ENCODE measurements around the gene IRF1. TPM values are rescaled to one million over a fixed set of nuclear protein-coding genes. Genes with fewer than 3 reads are reported as not detected.
"Not testable (repeated sequence)": the region's sequence is repeated elsewhere in the genome, so short reads cannot be mapped to it uniquely, and the experiment has no call there.

Gene IRF1
- total RNA-seq, 4 donors from 2014 or later, result 8.3 to 52.9 (median 13.1) TPM

DNA sequence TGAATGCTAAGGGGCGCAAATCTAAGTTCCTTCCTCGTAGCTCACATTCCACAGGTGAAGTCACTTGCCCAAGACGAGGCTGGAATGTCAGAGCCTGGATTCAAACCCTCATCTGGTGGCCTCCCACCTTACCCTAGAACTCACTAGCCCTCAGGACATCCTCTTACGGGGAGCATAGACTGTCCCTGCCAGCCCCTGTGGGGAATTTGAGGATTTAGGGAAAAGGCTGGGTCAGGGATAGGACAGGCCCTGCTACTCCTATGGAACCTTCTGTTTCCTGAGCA is 45.0 kb downstream of the IRF1 start:
- peaks cover 0 to 7% (median 0%) of the 10 kb centered on the region in 3 donors for H3K36me3 ChIP-seq
- peak overlapping the region; percentile 66 to 72 (median 70) for H3K27ac ChIP-seq
- no peaks in the 10 kb centered on the region for H3K9me3 ChIP-seq
- peaks cover 24 to 79% (median 34%) of the 10 kb centered on the region in 3 donors for H3K4me1 ChIP-seq
- TF ChIP-seq, protein P1, sequence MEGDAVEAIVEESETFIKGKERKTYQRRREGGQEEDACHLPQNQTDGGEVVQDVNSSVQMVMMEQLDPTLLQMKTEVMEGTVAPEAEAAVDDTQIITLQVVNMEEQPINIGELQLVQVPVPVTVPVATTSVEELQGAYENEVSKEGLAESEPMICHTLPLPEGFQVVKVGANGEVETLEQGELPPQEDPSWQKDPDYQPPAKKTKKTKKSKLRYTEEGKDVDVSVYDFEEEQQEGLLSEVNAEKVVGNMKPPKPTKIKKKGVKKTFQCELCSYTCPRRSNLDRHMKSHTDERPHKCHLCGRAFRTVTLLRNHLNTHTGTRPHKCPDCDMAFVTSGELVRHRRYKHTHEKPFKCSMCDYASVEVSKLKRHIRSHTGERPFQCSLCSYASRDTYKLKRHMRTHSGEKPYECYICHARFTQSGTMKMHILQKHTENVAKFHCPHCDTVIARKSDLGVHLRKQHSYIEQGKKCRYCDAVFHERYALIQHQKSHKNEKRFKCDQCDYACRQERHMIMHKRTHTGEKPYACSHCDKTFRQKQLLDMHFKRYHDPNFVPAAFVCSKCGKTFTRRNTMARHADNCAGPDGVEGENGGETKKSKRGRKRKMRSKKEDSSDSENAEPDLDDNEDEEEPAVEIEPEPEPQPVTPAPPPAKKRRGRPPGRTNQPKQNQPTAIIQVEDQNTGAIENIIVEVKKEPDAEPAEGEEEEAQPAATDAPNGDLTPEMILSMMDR (IDR thresholded peaks at IDR 0.05), result no peak
- no peak for TF ChIP-seq POLR2A (IDR thresholded peaks at IDR 0.05)
- intact Hi-C loops (cut with DNase I), result no loop called here
- H3K27me3 ChIP-seq, result no peaks in the 10 kb centered on the region
- 7% methylated on average over 2 of the region's 4 CpGs for WGBS, 2 donors
- no peak for DNase-seq
- H3K4me3 ChIP-seq, result no peak overlapping the region

DNA sequence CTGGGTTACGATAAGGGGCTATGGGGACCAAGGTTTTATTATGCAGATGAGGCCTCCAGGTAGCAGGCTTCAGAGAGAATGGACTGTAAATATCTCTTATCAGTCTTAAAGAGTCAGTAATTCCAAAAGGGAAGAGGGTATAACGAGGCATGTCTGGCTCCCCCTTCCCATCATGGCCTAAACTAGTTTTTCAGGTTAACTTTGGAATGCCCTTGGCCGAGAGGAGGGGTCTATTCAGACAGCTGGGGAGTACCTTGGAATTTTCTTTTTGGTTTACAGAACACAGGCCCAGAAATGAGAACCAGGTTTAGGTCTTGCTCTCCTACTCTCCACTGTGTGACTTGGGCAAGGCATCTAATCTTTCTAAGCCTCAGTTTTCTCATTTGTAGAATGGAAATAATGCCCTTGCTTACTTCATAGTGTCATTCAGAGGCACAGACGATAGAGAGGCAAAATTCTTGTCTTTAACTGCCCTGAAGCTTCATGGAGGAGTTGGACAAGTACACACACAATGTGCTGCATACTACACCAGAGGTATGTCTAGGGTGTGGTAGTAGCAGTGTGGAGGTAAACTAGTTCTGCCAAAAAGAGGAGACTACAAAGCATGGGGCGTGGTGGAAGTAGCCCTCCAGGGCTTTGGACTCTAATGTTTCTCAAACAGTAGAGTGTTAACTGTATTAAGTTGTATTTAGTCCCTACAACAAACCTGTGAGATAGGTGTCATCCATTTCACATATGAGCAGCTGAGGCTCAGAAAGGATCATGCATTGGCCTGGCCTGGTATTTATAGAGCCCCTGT is 45.5 kb downstream of the IRF1 start:
- H3K36me3 ChIP-seq, result peaks cover 0 to 7% (median 0%) of the 10 kb centered on the region in 3 donors
- H3K4me3 ChIP-seq, result no peak overlapping the region
- no peaks in the 10 kb centered on the region for H3K9me3 ChIP-seq
- H3K27ac ChIP-seq, result peak overlapping the region; percentile 66 to 72 (median 70)
- WGBS, 2 donors, result 39 to 77% methylated on average over 4 to 5 of the region's 5 CpGs
- TF ChIP-seq, protein P1 (IDR thresholded peaks at IDR 0.05), result no peak
- TF ChIP-seq POLR2A (IDR thresholded peaks at IDR 0.05), result no peak
- no peak for DNase-seq
- no peaks in the 10 kb centered on the region for H3K27me3 ChIP-seq
- H3K4me1 ChIP-seq, result peaks cover 24 to 80% (median 37%) of the 10 kb centered on the region in 3 donors
- intact Hi-C loops (cut with DNase I), result no loop called here

DNA sequence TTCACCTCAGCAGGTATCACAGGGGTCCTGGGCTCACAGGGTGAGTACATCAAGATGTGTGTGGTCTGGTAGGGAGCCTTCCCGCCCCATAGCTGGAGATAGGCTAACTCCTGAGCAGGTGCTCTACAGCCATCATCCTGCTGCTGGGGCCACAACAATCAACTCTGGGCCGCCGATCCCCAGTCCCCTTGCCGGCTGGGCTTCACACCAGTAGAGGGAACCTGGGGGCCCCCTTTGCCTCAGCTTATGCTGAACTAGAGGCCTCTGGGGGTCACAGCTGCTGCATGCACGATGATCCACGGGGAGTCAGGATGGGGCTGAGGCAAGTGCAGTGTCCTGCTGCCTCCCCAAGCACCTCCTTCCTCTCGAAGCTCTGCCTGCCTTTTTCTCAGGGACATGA is 46.5 kb downstream of the IRF1 start:
- WGBS, 2 donors, result 84% methylated on average over 3 of the region's 7 CpGs; no CpG with 5 or more reads in 1 of the 2 donors
- Histone ChIP-seq H3K27me3 (no peaks in the 10 kb centered on the region), H3K4me3 (no peak overlapping the region), H3K4me1 (peaks cover 32 to 90% (median 47%) of the 10 kb centered on the region in 3 donors), H3K36me3 (no peaks in the 10 kb centered on the region), H3K27ac (no peak overlapping the region), H3K9me3 (no peaks in the 10 kb centered on the region)
- DNase-seq, result no peak
- TF ChIP-seq POLR2A (IDR thresholded peaks at IDR 0.05), result no peak
- TF ChIP-seq, protein P1 (IDR thresholded peaks at IDR 0.05), result no peak
- intact Hi-C loops (cut with DNase I), result no loop called here

DNA sequence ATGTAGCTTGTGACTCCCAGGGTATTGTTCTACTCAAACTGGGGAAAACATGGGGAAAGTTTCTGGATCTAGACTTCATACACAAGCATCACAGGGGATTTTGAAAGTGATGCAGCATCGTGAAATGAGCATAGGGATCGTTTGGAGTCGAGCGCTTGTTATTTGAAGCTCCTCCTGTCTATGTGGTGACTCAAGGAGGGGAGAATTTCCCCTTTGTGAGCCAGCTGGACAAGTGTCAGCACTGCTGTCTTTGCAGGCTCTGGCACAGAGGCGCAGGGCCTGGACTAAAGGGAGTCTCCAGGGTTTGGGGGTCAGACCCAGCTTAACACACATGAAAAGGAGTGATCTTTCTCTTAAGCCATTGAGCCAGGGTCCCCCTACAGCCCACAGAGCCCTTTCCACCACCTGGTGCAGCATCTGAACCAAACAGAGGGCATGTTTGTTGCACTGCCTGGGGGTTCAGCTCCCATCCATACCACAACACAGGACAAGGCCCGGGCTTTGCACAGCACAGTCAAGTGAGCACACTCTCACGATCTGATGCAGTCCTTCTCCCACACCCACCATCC is 51.0 kb downstream of the IRF1 start:
- Histone ChIP-seq H3K9me3 (no peaks in the 10 kb centered on the region), H3K36me3 (no peaks in the 10 kb centered on the region), H3K27ac (peak overlapping the region; percentile 46 to 83 (median 72)), H3K4me3 (no peak overlapping the region), H3K4me1 (peaks cover 20 to 95% (median 57%) of the 10 kb centered on the region in 3 donors), H3K27me3 (no peaks in the 10 kb centered on the region)
- 8 to 23% methylated on average over 6 to 7 of the region's 7 CpGs for whole genome bisulfite sequencing, 2 donors
- TF ChIP-seq, protein P1 (IDR thresholded peaks at IDR 0.05), result no peak
- TF ChIP-seq POLR2A (IDR thresholded peaks at IDR 0.05), result no peak
- no peak for DNase-seq
- intact Hi-C loops (cut with DNase I), result no loop called here

DNA sequence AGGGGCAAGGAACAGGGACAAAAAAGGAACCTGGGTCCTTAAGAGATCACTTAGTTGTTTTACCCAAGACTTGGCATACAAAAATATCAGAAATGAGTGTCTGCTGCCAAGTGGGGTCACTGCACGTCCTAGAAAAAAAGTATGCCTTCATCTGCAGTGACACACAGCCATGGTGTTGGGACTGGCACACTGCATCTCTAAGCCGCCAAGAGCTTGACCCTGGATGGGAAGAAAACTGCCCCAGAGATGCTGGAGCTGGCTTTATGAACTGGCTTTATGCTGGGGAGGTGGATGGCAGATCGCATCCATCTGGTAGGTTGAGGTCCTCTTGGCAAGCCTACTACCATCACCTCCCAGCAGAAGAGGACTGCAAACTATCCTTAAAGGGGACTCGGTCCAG is 51.7 kb downstream of the IRF1 start:
- no peaks in the 10 kb centered on the region for H3K9me3 ChIP-seq
- no peaks in the 10 kb centered on the region for H3K36me3 ChIP-seq
- H3K27me3 ChIP-seq, result no peaks in the 10 kb centered on the region
- intact Hi-C loops (cut with DNase I), result no loop called here
- no peak overlapping the region for H3K4me3 ChIP-seq
- peaks cover 18 to 95% (median 61%) of the 10 kb centered on the region in 3 donors for H3K4me1 ChIP-seq
- 53 to 66% methylated on average over 4 of the region's 4 CpGs for WGBS, 2 donors
- peak overlapping the region; percentile 46 to 83 (median 72) for H3K27ac ChIP-seq
- DNase-seq, result no peak
- no peak for TF ChIP-seq POLR2A (IDR thresholded peaks at IDR 0.05)
- TF ChIP-seq, protein P1 (IDR thresholded peaks at IDR 0.05), result no peak

DNA sequence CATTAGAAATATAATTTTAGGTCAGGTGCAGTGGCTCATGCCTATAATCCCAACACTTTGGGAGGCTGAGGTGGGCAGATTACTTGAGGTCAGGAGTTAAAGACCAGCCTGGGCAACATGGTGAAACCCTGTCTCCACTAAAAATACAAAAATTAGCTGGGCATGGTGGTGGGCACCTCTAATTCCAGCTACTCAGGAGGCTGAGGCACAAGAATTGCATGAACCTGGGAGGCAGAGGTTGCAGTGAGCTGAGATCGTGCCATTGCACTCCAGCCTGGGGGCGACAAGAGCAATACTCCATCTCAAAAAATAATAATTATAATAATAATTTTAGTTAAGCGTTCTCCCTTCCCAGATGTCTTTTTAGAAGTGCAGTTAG is 52.3 kb downstream of the IRF1 start:
- intact Hi-C loops (cut with DNase I); H3K4me3 ChIP-seq; H3K9me3 ChIP-seq; DNase-seq; H3K27me3 ChIP-seq; H3K36me3 ChIP-seq: not testable (repeated sequence)
- WGBS, 2 donors, result 83 to 98% methylated on average over 3 of the region's 3 CpGs
- Histone ChIP-seq H3K4me1 (peaks cover 18 to 91% (median 61%) of the 10 kb centered on the region in 3 donors), H3K27ac (peak overlapping the region; percentile 46 to 87 (median 72))

Measured in esophagus squamous epithelium (tissue), 5 donors.